ENCODE data around the gene FARS2.

DNA sequence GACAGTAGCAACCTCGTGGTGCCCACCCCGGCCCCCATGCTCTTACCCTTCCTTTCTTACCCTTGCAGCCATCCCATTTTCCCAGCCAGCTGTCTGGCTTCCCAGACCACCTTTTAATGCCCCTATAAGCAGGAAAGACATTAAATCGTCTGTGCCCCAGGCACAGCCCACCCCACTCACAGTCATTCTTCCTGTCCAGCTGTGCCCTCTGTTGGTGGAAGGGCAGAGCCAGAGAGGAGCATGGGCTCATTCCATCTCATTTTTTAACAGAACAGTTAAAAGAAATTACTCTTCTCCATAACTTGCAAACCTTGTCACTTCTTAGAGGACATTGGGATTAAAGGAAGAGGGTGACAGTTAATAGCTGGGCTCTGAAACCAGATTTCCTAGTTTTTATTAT is 504.9 kb downstream of the FARS2 start:
- TF ChIP-seq, protein P1, sequence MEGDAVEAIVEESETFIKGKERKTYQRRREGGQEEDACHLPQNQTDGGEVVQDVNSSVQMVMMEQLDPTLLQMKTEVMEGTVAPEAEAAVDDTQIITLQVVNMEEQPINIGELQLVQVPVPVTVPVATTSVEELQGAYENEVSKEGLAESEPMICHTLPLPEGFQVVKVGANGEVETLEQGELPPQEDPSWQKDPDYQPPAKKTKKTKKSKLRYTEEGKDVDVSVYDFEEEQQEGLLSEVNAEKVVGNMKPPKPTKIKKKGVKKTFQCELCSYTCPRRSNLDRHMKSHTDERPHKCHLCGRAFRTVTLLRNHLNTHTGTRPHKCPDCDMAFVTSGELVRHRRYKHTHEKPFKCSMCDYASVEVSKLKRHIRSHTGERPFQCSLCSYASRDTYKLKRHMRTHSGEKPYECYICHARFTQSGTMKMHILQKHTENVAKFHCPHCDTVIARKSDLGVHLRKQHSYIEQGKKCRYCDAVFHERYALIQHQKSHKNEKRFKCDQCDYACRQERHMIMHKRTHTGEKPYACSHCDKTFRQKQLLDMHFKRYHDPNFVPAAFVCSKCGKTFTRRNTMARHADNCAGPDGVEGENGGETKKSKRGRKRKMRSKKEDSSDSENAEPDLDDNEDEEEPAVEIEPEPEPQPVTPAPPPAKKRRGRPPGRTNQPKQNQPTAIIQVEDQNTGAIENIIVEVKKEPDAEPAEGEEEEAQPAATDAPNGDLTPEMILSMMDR (IDR thresholded peaks at IDR 0.05): no peak
- TF ChIP-seq POLR2A (IDR thresholded peaks at IDR 0.05; ENCODE audit: low read depth): no peak
- TF ChIP-seq POLR2AphosphoS5 (IDR thresholded peaks at IDR 0.05): no peak
